ENCODE measurements around the gene UGT2B11. TPM values are rescaled to one million over a fixed set of nuclear protein-coding genes. Genes with fewer than 3 reads are reported as not detected.
"Not testable (repeated sequence)": the region's sequence is repeated elsewhere in the genome, so short reads cannot be mapped to it uniquely, and the experiment has no call there.

The UGT2B11 gene
- total RNA-seq, result not detected

GRCh38 chr4:69214716-69215115 is at the start of gene UGT2B11:
Gene UGT2B11, minus strand, starts transcription at chr4:69214748. Its CDS starts 26 bp downstream, at chr4:69214722.
- TF ChIP-seq EP300 (IDR thresholded peaks at IDR 0.05), result no peak
- no peak for TF ChIP-seq CTCF (IDR thresholded peaks at IDR 0.05)
- TF ChIP-seq POLR2A (IDR thresholded peaks at IDR 0.05), result no peak
- no peak for TF ChIP-seq POLR2AphosphoS5 (IDR thresholded peaks at IDR 0.05)
- Histone ChIP-seq H3K4me1 (no peaks in the 10 kb centered on the region), H3K4me3 (no peak within 1 kb of the TSS), H3K9me3 (no peaks in the 10 kb centered on the region), H3K27ac (no peak within 1 kb of the TSS), H3K36me3 (no peaks in the 10 kb centered on the region), H3K27me3 (no peaks in the 10 kb centered on the region)
- no peak for ATAC-seq
- 25 to 36% methylated on average over 3 of the region's 3 CpGs for WGBS, 2 donors (ENCODE audit: low coverage in 1 of 2)

- not testable (repeated sequence) for H3K27me3 ChIP-seq, H3K27ac ChIP-seq, H3K36me3 ChIP-seq, ATAC-seq, H3K9me3 ChIP-seq, H3K4me1 ChIP-seq, H3K4me3 ChIP-seq
- 74 to 80% methylated on average over 2 to 3 of the region's 3 CpGs for whole genome bisulfite sequencing, 2 donors (ENCODE audit: low coverage in 1 of 2)
These were observed 38.7 kb upstream of the UGT2B11 start for GRCh38 chr4:69253147-69253772.

- not testable (repeated sequence) for H3K27me3 ChIP-seq, H3K36me3 ChIP-seq, ATAC-seq, H3K9me3 ChIP-seq, H3K4me3 ChIP-seq, H3K27ac ChIP-seq, H3K4me1 ChIP-seq
- 77 to 86% methylated on average over 2 of the region's 2 CpGs for WGBS, 2 donors (ENCODE audit: low coverage in 1 of 2)
These were observed 36.3 kb upstream of the UGT2B11 start for GRCh38 chr4:69250884-69251283.

- not testable (repeated sequence) for H3K27ac ChIP-seq, H3K9me3 ChIP-seq, H3K27me3 ChIP-seq, ATAC-seq, H3K4me1 ChIP-seq, H3K4me3 ChIP-seq, H3K36me3 ChIP-seq
- 60 to 84% methylated on average over 2 to 3 of the region's 3 CpGs for WGBS, 2 donors (ENCODE audit: low coverage in 1 of 2)
These were observed 28.2 kb upstream of the UGT2B11 start for GRCh38 chr4:69242562-69243240.

GRCh38 chr4:69241746-69242145 is 27.2 kb upstream of the UGT2B11 start:
- H3K9me3 ChIP-seq, ATAC-seq, H3K27ac ChIP-seq, H3K4me3 ChIP-seq, H3K4me1 ChIP-seq, H3K27me3 ChIP-seq, H3K36me3 ChIP-seq: not testable (repeated sequence)
- 71 to 76% methylated on average over 2 of the region's 2 CpGs for WGBS, 2 donors (ENCODE audit: low coverage in 1 of 2)

- H3K36me3 ChIP-seq, H3K27ac ChIP-seq, H3K27me3 ChIP-seq, ATAC-seq, H3K4me1 ChIP-seq, H3K4me3 ChIP-seq, H3K9me3 ChIP-seq: not testable (repeated sequence)
- WGBS, 2 donors (ENCODE audit: low coverage in 1 of 2), result 80 to 84% methylated on average over 3 of the region's 3 CpGs
These were observed 26.2 kb upstream of the UGT2B11 start for GRCh38 chr4:69240787-69241186.

GRCh38 chr4:69239557-69240168 is 25.1 kb upstream of the UGT2B11 start:
- H3K27ac ChIP-seq, result no peak overlapping the region
- H3K36me3 ChIP-seq, result no peaks in the 10 kb centered on the region
- H3K4me3 ChIP-seq, result no peak overlapping the region
- TF ChIP-seq POLR2AphosphoS5 (IDR thresholded peaks at IDR 0.05) (no peak), POLR2A (IDR thresholded peaks at IDR 0.05) (no peak), EP300 (IDR thresholded peaks at IDR 0.05) (no peak), CTCF (IDR thresholded peaks at IDR 0.05) (no peak)
- WGBS, 2 donors (ENCODE audit: low coverage in 1 of 2), result 61 to 75% methylated on average over 6 of the region's 6 CpGs
- no peaks in the 10 kb centered on the region for H3K4me1 ChIP-seq
- no peaks in the 10 kb centered on the region for H3K9me3 ChIP-seq
- no peaks in the 10 kb centered on the region for H3K27me3 ChIP-seq
- ATAC-seq, result no peak
